ENCODE results near the gene PCK1.

DNA sequence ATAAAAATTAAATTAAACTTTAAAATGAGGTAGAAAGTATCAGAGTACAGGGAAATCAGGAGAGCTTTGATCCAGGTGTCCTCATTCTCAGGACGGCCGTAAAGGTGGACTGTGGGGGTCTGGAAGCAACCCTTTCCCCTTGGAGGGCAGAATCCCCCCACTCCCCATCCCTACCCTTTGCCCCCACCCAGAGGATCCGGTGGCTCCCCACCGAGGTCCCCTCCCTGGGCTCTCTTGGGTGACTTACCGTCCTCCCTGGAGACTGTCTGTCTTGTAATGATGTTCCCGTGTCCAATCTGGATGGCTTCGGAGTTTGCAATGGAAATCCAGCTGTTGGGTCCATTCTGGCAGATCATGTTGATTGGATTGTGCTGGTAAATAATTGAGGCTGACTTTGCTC lies 52.0 kb downstream of the PCK1 start:
- TF ChIP-seq ZNF274 (IDR thresholded peaks at IDR 0.05; ENCODE audit: low read depth, low read length): no peak
- TF ChIP-seq YY1 (IDR thresholded peaks at IDR 0.05; ENCODE audit: insufficient read depth, insufficient read length): no peak
- TF ChIP-seq SUZ12 (IDR thresholded peaks at IDR 0.05; ENCODE audit: extremely low read depth, insufficient read depth, insufficient read length): no peak
